PC-9 (cell line): ENCODE measurements around the gene PDE3A. TPM values are rescaled to one million over a fixed set of nuclear protein-coding genes. Genes with fewer than 3 reads are reported as not detected.

ENCODE experiments used
- BruUV-seq: library from RNA; stranded (reverse); fragments of 400-500 nt; replicated peaks from 2 replicates; lab custom pipeline; 2021; lab: Mats Ljungman, UMichigan
- CTCF ChIA-PET: fragments of 300-600 bp; sonication (Branson Sonifier 250); formaldehyde crosslinking; loops from one replicate; lab custom pipeline; 2022; ENCODE audit warnings: antibody characterized with exemption; lab: Charles Lee
- POLR2A ChIA-PET: fragments of 300-600 bp; sonication (Branson Sonifier 250); formaldehyde crosslinking; loops from one replicate; lab custom pipeline; 2022; ENCODE audit warnings: antibody characterized with exemption; ENCODE audit not compliant: unreplicated experiment; lab: Charles Lee
- DNase-seq, 2 experiments: peaks; one replicate each; pipeline versions ENCODE4 v3.0.0 to v3.0.0-alpha.2; 2015 to 2022; ENCODE audit warnings: mixed read lengths in 1 of 2
- H2AFZ ChIP-seq: fragments of 200-600 bp; sonication (generic); 2 replicates; pipeline ENCODE4 v1.8.1; 2017; ENCODE audit warnings: antibody characterized with exemption
- H3F3A ChIP-seq: fragments of 200-600 bp; sonication (generic); 2 replicates; pipeline ENCODE4 v1.8.1; 2017; ENCODE audit warnings: antibody characterized with exemption, mild to moderate bottlenecking, low read depth; ENCODE audit not compliant: insufficient read depth
- H3K27ac ChIP-seq: fragments of 200-600 bp; sonication (generic); 2 replicates; pipeline ENCODE4 v1.6.1; 2016; ENCODE audit warnings: mixed run types
- H3K27me3 ChIP-seq: fragments of 200-600 bp; sonication (generic); 2 replicates; pipeline ENCODE4 v1.6.1; 2016; ENCODE audit warnings: low read depth, mixed run types; ENCODE audit not compliant: insufficient read depth
- H3K36me3 ChIP-seq: fragments of 200-600 bp; sonication (generic); 2 replicates; pipeline ENCODE4 v1.6.1; 2016; ENCODE audit warnings: low read depth, mixed run types
- H3K4me1 ChIP-seq: fragments of 200-600 bp; sonication (generic); replicated peaks from 2 replicates; pipeline ENCODE4 v1.6.1; 2016; ENCODE audit warnings: mixed run types; ENCODE audit not compliant: insufficient read depth
- H3K4me2 ChIP-seq: fragments of 200-600 bp; sonication (generic); 2 replicates; pipeline ENCODE4 v1.6.1; 2017; ENCODE audit warnings: mixed run types
- H3K4me3 ChIP-seq: fragments of 200-600 bp; sonication (generic); 2 replicates; pipeline ENCODE4 v1.6.1; 2016; ENCODE audit warnings: mixed run types
- H3K79me2 ChIP-seq: fragments of 200-600 bp; sonication (generic); 2 replicates; pipeline ENCODE4 v1.6.1; 2017; ENCODE audit warnings: low read depth, mixed run types
- H3K9me2 ChIP-seq: fragments of 200-600 bp; sonication (generic); 2 replicates; pipeline ENCODE4 v1.8.1; 2017; ENCODE audit warnings: mild to moderate bottlenecking; ENCODE audit not compliant: insufficient read depth
- H3K9me3 ChIP-seq: fragments of 200-600 bp; sonication (generic); 2 replicates; pipeline ENCODE4 v1.8.1; 2016; ENCODE audit warnings: low read depth; ENCODE audit not compliant: insufficient read depth
- H4K20me1 ChIP-seq: fragments of 200-600 bp; sonication (generic); 2 replicates; pipeline ENCODE4 v1.8.1; 2017; ENCODE audit not compliant: insufficient read depth
- EZH2 ChIP-seq: fragments of 200-600 bp; sonication (generic); IDR thresholded peaks from 2 replicates; pipeline ENCODE4 v1.8.0; 2017; ENCODE audit warnings: antibody characterized with exemption, low read depth
- intact Hi-C: fragments of 100-400 bp; cut with micrococcal nuclease; formaldehyde crosslinking; loops from one replicate; pipeline ENCODE4 v1.10.0; 2022; ENCODE audit not compliant: unreplicated experiment
- total RNA-seq: library from RNA; stranded (reverse); gene quantifications from 2 replicates; pipeline ENCODE4 v1.2.3, GENCODE V29; 2021
- TF ChIP-seq, protein P1 (sequence below): fragments of 200-600 bp; sonication (generic); conservative IDR thresholded peaks from 2 replicates; pipeline ENCODE4 v1.6.1; 2017; ENCODE audit warnings: mixed run types, antibody characterized with exemption, mild to moderate bottlenecking, moderate library complexity

PDE3A gene
- total RNA-seq, 1 experiment from 2014 or later: not detected

GRCh38 chr12:20681334-20681733, 313.0 kb downstream of the PDE3A start:
- Histone ChIP-seq H2AFZ (no peak overlapping the region), H3K27ac (no peak overlapping the region), H3F3A (no peaks in the 10 kb centered on the region), H4K20me1 (no peaks in the 10 kb centered on the region), H3K27me3 (no peaks in the 10 kb centered on the region), H3K79me2 (no peaks in the 10 kb centered on the region), H3K9me2 (no peaks in the 10 kb centered on the region), H3K9me3 (no peaks in the 10 kb centered on the region), H3K36me3 (no peaks in the 10 kb centered on the region), H3K4me3 (no peak overlapping the region), H3K4me2 (no peak overlapping the region), H3K4me1 (no peaks in the 10 kb centered on the region)
- no peak for DNase-seq
- no TSS peak for BruUV-seq
- CTCF ChIA-PET: no interaction called here
- TF ChIP-seq EZH2: no peak
- TF ChIP-seq, protein P1, sequence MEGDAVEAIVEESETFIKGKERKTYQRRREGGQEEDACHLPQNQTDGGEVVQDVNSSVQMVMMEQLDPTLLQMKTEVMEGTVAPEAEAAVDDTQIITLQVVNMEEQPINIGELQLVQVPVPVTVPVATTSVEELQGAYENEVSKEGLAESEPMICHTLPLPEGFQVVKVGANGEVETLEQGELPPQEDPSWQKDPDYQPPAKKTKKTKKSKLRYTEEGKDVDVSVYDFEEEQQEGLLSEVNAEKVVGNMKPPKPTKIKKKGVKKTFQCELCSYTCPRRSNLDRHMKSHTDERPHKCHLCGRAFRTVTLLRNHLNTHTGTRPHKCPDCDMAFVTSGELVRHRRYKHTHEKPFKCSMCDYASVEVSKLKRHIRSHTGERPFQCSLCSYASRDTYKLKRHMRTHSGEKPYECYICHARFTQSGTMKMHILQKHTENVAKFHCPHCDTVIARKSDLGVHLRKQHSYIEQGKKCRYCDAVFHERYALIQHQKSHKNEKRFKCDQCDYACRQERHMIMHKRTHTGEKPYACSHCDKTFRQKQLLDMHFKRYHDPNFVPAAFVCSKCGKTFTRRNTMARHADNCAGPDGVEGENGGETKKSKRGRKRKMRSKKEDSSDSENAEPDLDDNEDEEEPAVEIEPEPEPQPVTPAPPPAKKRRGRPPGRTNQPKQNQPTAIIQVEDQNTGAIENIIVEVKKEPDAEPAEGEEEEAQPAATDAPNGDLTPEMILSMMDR: no peak
- intact Hi-C loops: no loop called here
- POLR2A ChIA-PET: interaction anchor here (0.6 kb wide), 1 partner anchor 918 kb away, joined by 4 read pairs; no protein-coding TSS in a partner anchor

- Histone ChIP-seq H3K9me2 (no peaks in the 10 kb centered on the region; the same call in 1 of the 2 replicates), H3K4me1 (no peaks in the 10 kb centered on the region), H3K79me2 (no peaks in the 10 kb centered on the region), H3F3A (no peaks in the 10 kb centered on the region), H3K4me3 (no peak within 1 kb of the TSS), H4K20me1 (no peaks in the 10 kb centered on the region), H3K36me3 (no peaks in the 10 kb centered on the region), H3K9me3 (no peaks in the 10 kb centered on the region), H3K27ac (no peak within 1 kb of the TSS), H2AFZ (no peak within 1 kb of the TSS), H3K4me2 (no peak within 1 kb of the TSS), H3K27me3 (no peaks in the 10 kb centered on the region)
- DNase-seq: no peak
- TF ChIP-seq, protein P1: no peak
- TF ChIP-seq EZH2: no peak
- no TSS peak for BruUV-seq
- CTCF ChIA-PET: no interaction called here
- intact Hi-C loops: no loop called here
- POLR2A ChIA-PET: no interaction called here
Observed at GRCh38 chr12:20695232-20695631, 326.9 kb downstream of the PDE3A start, which contains the start of gene SLCO1C1. SLCO1C1 (plus strand) TSS chr12:20695332; CDS start chr12:20699577, 4,245 bp downstream.

DNA sequence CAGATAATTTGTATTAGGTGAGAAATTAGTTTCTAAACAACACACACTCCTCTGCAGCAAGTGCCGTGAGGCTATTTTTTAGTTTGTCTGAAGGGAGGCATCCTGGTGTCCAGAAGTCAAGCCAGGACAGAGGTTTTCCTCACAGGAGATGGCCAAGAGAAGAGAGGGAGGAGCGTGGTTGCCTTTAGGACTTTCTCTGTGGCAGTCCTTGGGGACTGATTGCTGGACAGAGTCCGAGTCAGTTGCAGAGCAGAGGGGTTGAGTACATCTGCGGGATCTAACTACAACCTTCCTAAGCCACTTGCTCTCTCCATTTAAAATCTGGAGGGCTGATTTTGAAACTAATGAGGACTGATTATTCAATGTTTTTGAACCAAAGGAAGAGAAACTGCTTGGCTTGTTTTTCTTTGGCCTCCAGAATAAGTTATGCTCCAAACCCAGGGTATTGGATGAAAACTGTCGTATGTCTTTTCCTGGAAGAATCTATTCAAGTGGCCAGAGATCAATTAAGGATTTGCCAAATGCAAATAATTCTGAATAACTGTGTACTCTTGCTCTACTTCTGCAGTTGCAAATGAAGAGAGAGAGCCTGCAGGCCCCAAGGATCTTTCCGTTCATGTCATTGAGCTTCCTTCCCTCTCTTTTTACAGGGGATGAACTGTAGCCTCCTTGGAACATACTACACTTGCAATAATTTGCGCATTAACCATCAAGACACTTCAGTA, 328.0 kb downstream of the PDE3A start:
- ChIA-PET POLR2A (no interaction called here), CTCF (no interaction called here)
- H2AFZ ChIP-seq: no peak overlapping the region
- H3K4me1 ChIP-seq: no peaks in the 10 kb centered on the region
- no peak for DNase-seq
- intact Hi-C loops: no loop called here
- H3K27me3 ChIP-seq: no peaks in the 10 kb centered on the region
- H4K20me1 ChIP-seq: no peaks in the 10 kb centered on the region
- no peak overlapping the region for H3K27ac ChIP-seq
- no peak overlapping the region for H3K4me3 ChIP-seq
- no peaks in the 10 kb centered on the region; the same call in 1 of the 2 replicates for H3K9me2 ChIP-seq
- H3F3A ChIP-seq: no peaks in the 10 kb centered on the region
- TF ChIP-seq, protein P1: no peak
- no peaks in the 10 kb centered on the region for H3K36me3 ChIP-seq
- no peak overlapping the region for H3K4me2 ChIP-seq
- H3K9me3 ChIP-seq: no peaks in the 10 kb centered on the region
- no peaks in the 10 kb centered on the region for H3K79me2 ChIP-seq
- no TSS peak for BruUV-seq
